Neuronal stem cell (in vitro differentiated cells): ENCODE data around the gene ADGRG6.
A peak's percentile ranks its signal among the peaks of the same experiment; 100 is the strongest.
"Not testable (repeated sequence)": the region's sequence is repeated elsewhere in the genome, so short reads cannot be mapped to it uniquely, and the experiment has no call there.

Experiments
- DNase-seq: peaks from one replicate; pipeline ENCODE4 v3.0.0-alpha.2; 2013; ENCODE audit warnings: low spot score
- H2AFZ ChIP-seq: one replicate; pipeline ENCODE4 v1.6.1; 2013; ENCODE audit warnings: mild to moderate bottlenecking, low read length, inconsistent platforms
- H2AK5ac ChIP-seq: 2 replicates; pipeline ENCODE4 v1.6.1; 2013; ENCODE audit warnings: low read depth, mild to moderate bottlenecking, inconsistent platforms, low read length, moderate library complexity, mixed read lengths
- H2BK120ac ChIP-seq: 2 replicates; pipeline ENCODE4 v1.6.1; 2013; ENCODE audit warnings: low read depth, mild to moderate bottlenecking, inconsistent platforms, low read length, moderate library complexity, mixed read lengths
- H2BK12ac ChIP-seq: one replicate; pipeline ENCODE4 v1.6.1; 2013; ENCODE audit warnings: low read length, inconsistent platforms
- H2BK15ac ChIP-seq: 2 replicates; pipeline ENCODE4 v1.6.1; 2013; ENCODE audit warnings: mild to moderate bottlenecking, low read length, inconsistent platforms, mixed read lengths
- H2BK5ac ChIP-seq: one replicate; pipeline ENCODE4 v1.6.1; 2013; ENCODE audit warnings: inconsistent platforms, mild to moderate bottlenecking, low read length, moderate library complexity
- H3K14ac ChIP-seq: one replicate; pipeline ENCODE4 v1.6.1; 2013; ENCODE audit warnings: low read length, inconsistent platforms
- H3K18ac ChIP-seq: 2 replicates; pipeline ENCODE4 v1.6.1; 2013; ENCODE audit warnings: low read length, inconsistent platforms
- H3K23ac ChIP-seq: 2 replicates; pipeline ENCODE4 v1.6.1; 2013; ENCODE audit warnings: low read depth, mild to moderate bottlenecking, mixed read lengths, low read length, inconsistent platforms; ENCODE audit not compliant: poor library complexity
- H3K27ac ChIP-seq: replicated peaks from 3 replicates; pipeline ENCODE4 v1.5.1; 2013; ENCODE audit warnings: low read length, inconsistent platforms
- H3K27me3 ChIP-seq, 3 experiments: 2 replicates each; pipeline ENCODE4 v1.6.1; 2013; ENCODE audit warnings: low read length in 3 of 3, mild to moderate bottlenecking in 2 of 3, inconsistent platforms in 1 of 3, low read depth in 1 of 3, mixed read lengths in 1 of 3, moderate library complexity in 1 of 3; ENCODE audit not compliant: control insufficient read depth in 3 of 3, insufficient read depth in 3 of 3
- H3K36me3 ChIP-seq, 2 donors: replicated peaks in 1 of 2; 2 replicates each; pipeline ENCODE4 v1.6.1; 2013; ENCODE audit warnings: low read length in 2 of 2; ENCODE audit not compliant: control insufficient read depth in 2 of 2, insufficient read depth in 2 of 2
- H3K4ac ChIP-seq: 2 replicates; pipeline ENCODE4 v1.6.1; 2013; ENCODE audit warnings: inconsistent platforms, mild to moderate bottlenecking, low read length, moderate library complexity
- H3K4me1 ChIP-seq, 2 donors: 1 replicate in 1 of 2; 2 replicates in 1 of 2; pipeline ENCODE4 v1.6.1; 2013; ENCODE audit warnings: low read length in 2 of 2, low read depth in 1 of 2; ENCODE audit not compliant: control insufficient read depth in 2 of 2, insufficient read depth in 1 of 2
- H3K4me2 ChIP-seq: one replicate; pipeline ENCODE4 v1.6.1; 2013; ENCODE audit warnings: mild to moderate bottlenecking, low read length, inconsistent platforms; ENCODE audit not compliant: insufficient read depth, poor library complexity, severe bottlenecking
- H3K4me3 ChIP-seq, 2 donors: 2 replicates each; pipeline ENCODE4 v1.5.1; 2013; ENCODE audit warnings: low read length in 2 of 2, mild to moderate bottlenecking in 2 of 2, inconsistent platforms in 1 of 2, moderate library complexity in 1 of 2
- H3K79me1 ChIP-seq: one replicate; pipeline ENCODE4 v1.6.1; 2013; ENCODE audit warnings: low read depth, mild to moderate bottlenecking, inconsistent platforms, low read length, moderate library complexity
- H3K9ac ChIP-seq: one replicate; pipeline ENCODE4 v1.6.1; 2013; ENCODE audit warnings: mild to moderate bottlenecking, low read depth, low read length, inconsistent platforms; ENCODE audit not compliant: poor library complexity
- H3K9me3 ChIP-seq, 2 donors: replicated peaks in 1 of 2; 2 replicates each; pipeline versions ENCODE3 to v1.6.1; 2013; ENCODE audit warnings: low read length in 2 of 2, mild to moderate bottlenecking in 2 of 2, inconsistent platforms in 1 of 2, low read depth in 1 of 2, mixed read lengths in 1 of 2, moderate library complexity in 1 of 2; ENCODE audit not compliant: control insufficient read depth in 2 of 2, insufficient read depth in 1 of 2
- H4K8ac ChIP-seq: one replicate; pipeline ENCODE4 v1.6.1; 2013; ENCODE audit warnings: low read depth, mild to moderate bottlenecking, inconsistent platforms, low read length, moderate library complexity
- H4K91ac ChIP-seq: one replicate; pipeline ENCODE4 v1.6.1; 2013; ENCODE audit warnings: low read length, low read depth, mild to moderate bottlenecking, inconsistent platforms; ENCODE audit not compliant: poor library complexity
- WGBS, 2 donors: extraction: QIAGEN DNeasy Blood & Tissue Kit; methylation state at CpG; one replicate each; pipeline ENCODE4 v1.1.7; 2013; ENCODE audit warnings: missing lambda C conversion rate in 2 of 2, mixed read lengths in 1 of 2; ENCODE audit not compliant: insufficient read length in 2 of 2, insufficient replicate concordance in 1 of 2; ENCODE audit errors: extremely low coverage in 2 of 2; 5-methylcytosine and 5-hydroxymethylcytosine counted together

The ADGRG6 gene

DNA sequence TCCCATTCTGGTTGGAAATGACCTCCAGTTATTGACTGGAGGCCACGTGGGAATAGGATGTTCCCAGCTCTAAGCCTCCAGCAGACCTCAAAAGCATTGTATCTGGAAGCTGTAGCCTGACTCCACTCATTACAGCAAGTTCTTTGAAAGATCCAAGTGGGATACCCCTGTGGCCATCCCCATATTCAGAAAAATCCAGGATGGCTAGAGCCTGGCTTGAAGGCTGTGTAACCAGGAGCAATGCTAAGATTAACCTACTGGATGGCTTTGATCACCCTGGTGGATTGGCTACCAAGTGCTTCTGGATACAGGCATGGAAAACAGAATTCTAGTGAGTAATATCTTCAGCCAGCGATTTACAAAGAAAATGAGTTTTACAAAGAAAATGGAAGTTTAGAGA is 151.2 kb downstream of the ADGRG6 start:
- DNase-seq: no peak
- Histone ChIP-seq H2BK12ac (no peak overlapping the region), H3K9ac (no peak overlapping the region), H2AK5ac (no peak overlapping the region), H3K4me3 (no peak overlapping the region), H3K23ac (no peak overlapping the region), H4K91ac (no peak overlapping the region), H3K4me1 (no peaks in the 10 kb centered on the region), H3K36me3 (no peaks in the 10 kb centered on the region), H2BK5ac (no peak overlapping the region), H3K27ac (no peak overlapping the region), H2AFZ (no peak overlapping the region), H2BK15ac (no peak overlapping the region), H3K27me3 (no peaks in the 10 kb centered on the region), H3K4me2 (no peak overlapping the region), H3K9me3 (no peaks in the 10 kb centered on the region), H3K4ac (no peak overlapping the region), H3K14ac (no peak overlapping the region), H2BK120ac (no peak overlapping the region), H4K8ac (no peak overlapping the region), H3K18ac (no peak overlapping the region), H3K79me1 (no peaks in the 10 kb centered on the region)
- no CpG with 5 or more reads among the region's 2 CpGs for WGBS, 2 donors

DNA sequence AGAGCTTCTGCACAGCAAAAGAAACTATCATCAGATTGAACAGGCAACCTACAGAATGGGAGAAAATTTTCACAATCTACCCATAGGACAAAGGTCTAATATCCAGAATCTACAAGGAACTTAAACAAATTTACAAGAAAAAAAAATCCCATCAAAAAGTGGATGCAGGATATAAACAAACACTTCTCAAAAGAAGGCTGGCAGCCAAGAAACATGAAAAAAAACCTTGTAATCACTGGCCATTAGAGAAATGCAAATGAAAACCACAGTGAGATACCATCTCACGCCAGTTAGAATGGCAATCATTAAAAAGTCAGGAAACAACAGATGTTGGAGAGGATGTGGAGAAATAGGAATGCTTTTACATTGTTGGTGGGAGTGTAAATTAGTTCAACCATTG is 152.4 kb downstream of the ADGRG6 start:
- H3K36me3 ChIP-seq, H3K4me1 ChIP-seq, H3K4me2 ChIP-seq, H3K79me1 ChIP-seq, H3K14ac ChIP-seq, H3K9ac ChIP-seq, H2BK12ac ChIP-seq, H3K9me3 ChIP-seq, H3K18ac ChIP-seq, H3K23ac ChIP-seq, H3K27ac ChIP-seq, H2AFZ ChIP-seq, H2BK5ac ChIP-seq, H2BK15ac ChIP-seq, H2BK120ac ChIP-seq, H3K27me3 ChIP-seq, H3K4me3 ChIP-seq, H4K91ac ChIP-seq, DNase-seq, H4K8ac ChIP-seq, H2AK5ac ChIP-seq, H3K4ac ChIP-seq: not testable (repeated sequence)
- no CpG with 5 or more reads among the region's 1 CpG for WGBS, 2 donors

DNA sequence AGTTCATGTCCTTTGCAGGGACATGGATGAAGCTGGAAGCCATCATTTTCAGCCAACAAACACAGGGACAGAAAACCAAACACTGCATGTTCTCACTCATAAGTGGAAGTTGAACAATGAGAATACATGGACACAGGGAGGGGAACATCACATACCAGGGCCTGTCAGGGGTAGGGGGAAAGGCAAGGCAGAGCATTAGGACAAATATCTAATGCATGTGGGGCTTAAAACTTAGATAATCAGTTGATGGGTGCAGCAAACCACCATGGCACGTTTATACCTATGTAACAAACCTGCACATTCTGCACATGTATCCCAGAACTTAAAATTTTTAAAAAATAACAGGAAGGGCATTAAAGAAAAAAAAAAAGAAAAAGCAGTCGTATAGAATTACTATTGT is 153.0 kb downstream of the ADGRG6 start:
- H2BK12ac ChIP-seq, H2BK5ac ChIP-seq, H2AFZ ChIP-seq, H3K27ac ChIP-seq, H4K8ac ChIP-seq, H3K79me1 ChIP-seq, H3K4ac ChIP-seq, H2AK5ac ChIP-seq, DNase-seq, H2BK15ac ChIP-seq, H3K36me3 ChIP-seq, H3K4me3 ChIP-seq, H3K14ac ChIP-seq, H3K9me3 ChIP-seq, H3K4me1 ChIP-seq, H2BK120ac ChIP-seq, H3K23ac ChIP-seq, H3K18ac ChIP-seq, H3K27me3 ChIP-seq, H3K4me2 ChIP-seq, H3K9ac ChIP-seq, H4K91ac ChIP-seq: not testable (repeated sequence)
- WGBS, 2 donors: no CpG with 5 or more reads among the region's 2 CpGs

DNA sequence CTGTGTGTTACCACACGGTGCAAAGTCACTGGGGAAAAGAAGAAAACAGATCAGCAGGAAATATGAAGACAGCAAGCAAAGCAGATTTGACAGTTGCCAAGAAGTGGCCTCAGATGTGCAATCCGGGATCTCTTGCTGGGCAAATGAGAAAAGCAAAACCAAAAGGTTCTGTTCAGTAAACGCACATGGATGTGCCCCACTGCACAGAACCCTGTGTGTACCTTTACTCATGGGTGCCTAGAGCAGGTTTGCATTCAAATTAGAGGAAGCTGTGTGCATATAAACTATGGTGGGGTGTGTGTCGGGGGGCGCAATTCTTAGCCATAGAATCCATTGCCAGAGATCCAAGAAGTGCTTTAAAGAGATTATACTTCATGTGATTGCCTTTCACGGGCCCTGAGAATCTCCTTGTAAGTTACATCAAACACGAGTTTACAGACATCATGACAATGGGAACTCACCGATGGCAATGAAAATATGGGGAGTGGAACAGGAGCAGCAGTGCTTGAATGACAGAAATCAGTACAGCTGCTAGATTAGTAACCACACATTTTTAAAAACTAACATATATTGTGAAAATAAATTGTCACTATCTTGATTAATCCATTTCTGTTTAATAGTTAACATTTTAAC is 154.3 kb downstream of the ADGRG6 start:
- no CpG with 5 or more reads among the region's 8 CpGs for WGBS, 2 donors

More for the DNA sequence above, 154.3 kb downstream of the ADGRG6 start:
- Histone ChIP-seq H4K91ac (no peak overlapping the region), H3K14ac (no peak overlapping the region), H3K4me1 (no peaks in the 10 kb centered on the region), H3K27me3 (no peaks in the 10 kb centered on the region), H2BK15ac (no peak overlapping the region), H3K4me2 (no peak overlapping the region), H3K27ac (no peak overlapping the region), H2AFZ (peak overlapping the region; percentile 12), H3K9me3 (no peaks in the 10 kb centered on the region), H3K79me1 (no peaks in the 10 kb centered on the region), H3K4ac (no peak overlapping the region), H2BK12ac (no peak overlapping the region), H2AK5ac (no peak overlapping the region), H3K9ac (no peak overlapping the region), H3K18ac (no peak overlapping the region), H3K4me3 (no peak overlapping the region), H2BK5ac (no peak overlapping the region), H3K36me3 (no peaks in the 10 kb centered on the region), H2BK120ac (no peak overlapping the region), H3K23ac (no peak overlapping the region), H4K8ac (no peak overlapping the region)
- DNase-seq: no peak
